KOPT-K1 (cell line): Measurements from ENCODE around the gene EFEMP1.

ENCODE experiments used
- H3K27ac ChIP-seq: fragments of 200-600 bp; sonication (generic); 2 replicates; pipeline ENCODE4 v1.5.1; 2016; ENCODE audit warnings: antibody characterized with exemption, mild to moderate bottlenecking, low read depth, low read length; ENCODE audit not compliant: poor library complexity, severe bottlenecking
- H3K36me3 ChIP-seq: fragments of 200-600 bp; sonication (generic); 2 replicates; pipeline ENCODE4 v1.5.1; 2017; ENCODE audit warnings: antibody characterized with exemption, mild to moderate bottlenecking, low read length, moderate library complexity; ENCODE audit not compliant: insufficient read depth
- H3K9me3 ChIP-seq: fragments of 200-600 bp; sonication (generic); 2 replicates; pipeline ENCODE4 v1.5.1; 2017; ENCODE audit warnings: antibody characterized with exemption, low read length, mild to moderate bottlenecking; ENCODE audit not compliant: insufficient read depth, poor library complexity, severe bottlenecking

The EFEMP1 gene

GRCh38 chr2:55923091-55923981 lies at the start of gene EFEMP1:
EFEMP1 (minus strand) TSS chr2:55923782; CDS start chr2:55922440, 1,342 bp downstream.
- H3K27ac ChIP-seq, result no peak within 1 kb of the TSS
- H3K36me3 ChIP-seq, result no peaks in the 10 kb centered on the region
- no peaks in the 10 kb centered on the region for H3K9me3 ChIP-seq

GRCh38 chr2:55970500-55970899 lies 46.9 kb upstream of the EFEMP1 start:
- H3K9me3 ChIP-seq, result no peaks in the 10 kb centered on the region
- H3K27ac ChIP-seq, result no peak overlapping the region
- H3K36me3 ChIP-seq, result no peaks in the 10 kb centered on the region

GRCh38 chr2:55968941-55969340 lies 45.4 kb upstream of the EFEMP1 start:
- Histone ChIP-seq H3K36me3 (no peaks in the 10 kb centered on the region), H3K27ac (no peak overlapping the region), H3K9me3 (no peaks in the 10 kb centered on the region)

GRCh38 chr2:55966401-55967118 lies 43.0 kb upstream of the EFEMP1 start:
- Histone ChIP-seq H3K36me3 (no peaks in the 10 kb centered on the region), H3K9me3 (no peaks in the 10 kb centered on the region), H3K27ac (no peak overlapping the region)

- Histone ChIP-seq H3K27ac (no peak overlapping the region), H3K36me3 (no peaks in the 10 kb centered on the region), H3K9me3 (no peaks in the 10 kb centered on the region)
Observed at GRCh38 chr2:55965966-55966365, 42.4 kb upstream of the EFEMP1 start.

GRCh38 chr2:55965276-55965675 lies 41.7 kb upstream of the EFEMP1 start:
- Histone ChIP-seq H3K9me3 (no peaks in the 10 kb centered on the region), H3K36me3 (no peaks in the 10 kb centered on the region), H3K27ac (no peak overlapping the region)

GRCh38 chr2:55962915-55963314 lies 39.3 kb upstream of the EFEMP1 start:
- no peaks in the 10 kb centered on the region for H3K9me3 ChIP-seq
- H3K36me3 ChIP-seq, result no peaks in the 10 kb centered on the region
- H3K27ac ChIP-seq, result no peak overlapping the region

GRCh38 chr2:55961318-55961911 lies 37.8 kb upstream of the EFEMP1 start:
- Histone ChIP-seq H3K9me3 (no peaks in the 10 kb centered on the region), H3K36me3 (no peaks in the 10 kb centered on the region), H3K27ac (no peak overlapping the region)

GRCh38 chr2:55958756-55959155 lies 35.2 kb upstream of the EFEMP1 start:
- H3K27ac ChIP-seq, result no peak overlapping the region
- H3K9me3 ChIP-seq, result no peaks in the 10 kb centered on the region
- H3K36me3 ChIP-seq, result no peaks in the 10 kb centered on the region

GRCh38 chr2:55957142-55957541 lies 33.6 kb upstream of the EFEMP1 start:
- no peak overlapping the region for H3K27ac ChIP-seq
- no peaks in the 10 kb centered on the region for H3K9me3 ChIP-seq
- H3K36me3 ChIP-seq, result no peaks in the 10 kb centered on the region

- Histone ChIP-seq H3K36me3 (no peaks in the 10 kb centered on the region), H3K27ac (no peak overlapping the region), H3K9me3 (no peaks in the 10 kb centered on the region)
Observed at GRCh38 chr2:55954306-55955035, 30.9 kb upstream of the EFEMP1 start.

GRCh38 chr2:55952415-55952814 lies 28.8 kb upstream of the EFEMP1 start:
- Histone ChIP-seq H3K27ac (no peak overlapping the region), H3K9me3 (no peaks in the 10 kb centered on the region), H3K36me3 (no peaks in the 10 kb centered on the region)

GRCh38 chr2:55951533-55951932 lies 28.0 kb upstream of the EFEMP1 start:
- no peaks in the 10 kb centered on the region for H3K36me3 ChIP-seq
- no peaks in the 10 kb centered on the region for H3K9me3 ChIP-seq
- H3K27ac ChIP-seq, result no peak overlapping the region

- no peaks in the 10 kb centered on the region for H3K36me3 ChIP-seq
- H3K9me3 ChIP-seq, result no peaks in the 10 kb centered on the region
Observed at GRCh38 chr2:55949613-55950012, 26.0 kb upstream of the EFEMP1 start.

GRCh38 chr2:55949211-55949610 lies 25.6 kb upstream of the EFEMP1 start:
- Histone ChIP-seq H3K36me3 (no peaks in the 10 kb centered on the region), H3K27ac (no peak overlapping the region), H3K9me3 (no peaks in the 10 kb centered on the region)

More at GRCh38 chr2:55949613-55950012, 26.0 kb upstream of the EFEMP1 start:
- no peak overlapping the region for H3K27ac ChIP-seq
